ENCODE results near the gene WFDC2. TPM values are rescaled to one million over a fixed set of nuclear protein-coding genes. Genes with fewer than 3 reads are reported as not detected.

WFDC2 gene
- total RNA-seq, 2 experiments from 2014 or later: 1.3 TPM

DNA sequence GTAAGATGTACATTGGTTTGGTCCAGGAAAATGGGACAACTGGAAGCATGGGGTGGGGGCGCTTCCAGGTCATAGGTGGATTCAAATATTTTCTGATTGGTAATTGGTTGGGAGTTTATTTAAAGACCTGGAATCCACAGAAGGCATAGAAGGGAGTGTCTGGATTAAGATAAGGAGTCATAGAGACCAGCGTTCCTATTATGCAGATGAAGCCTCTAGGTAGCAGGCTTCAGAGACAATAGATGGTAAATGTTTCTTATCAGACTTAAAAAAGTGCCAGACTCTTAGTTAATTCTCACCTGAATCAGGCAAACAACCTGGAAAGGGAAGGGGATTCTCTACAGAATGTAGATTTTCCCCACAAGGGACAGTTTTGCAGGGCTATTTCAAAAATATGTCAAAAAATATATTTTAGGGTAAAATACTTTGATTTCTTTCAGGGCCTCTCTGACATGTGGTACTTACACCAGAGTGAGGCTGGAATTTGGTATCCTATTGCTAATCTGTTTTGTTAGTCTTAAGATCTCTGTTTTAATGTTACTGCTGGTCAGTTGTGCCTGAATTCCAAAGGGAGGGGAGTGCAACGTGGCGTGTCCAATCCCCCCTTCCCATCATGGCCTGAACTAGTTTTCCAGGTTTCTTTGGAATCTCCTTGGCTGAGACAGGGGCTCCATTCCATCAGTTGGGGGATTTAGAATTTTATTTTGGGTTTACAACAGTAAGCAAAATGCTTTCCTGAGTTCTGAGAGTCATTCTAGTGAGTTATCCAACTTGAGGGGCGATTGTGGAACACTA is 28.5 kb upstream of the WFDC2 start:
- intact Hi-C loops (cut with micrococcal nuclease): no loop called here

DNA sequence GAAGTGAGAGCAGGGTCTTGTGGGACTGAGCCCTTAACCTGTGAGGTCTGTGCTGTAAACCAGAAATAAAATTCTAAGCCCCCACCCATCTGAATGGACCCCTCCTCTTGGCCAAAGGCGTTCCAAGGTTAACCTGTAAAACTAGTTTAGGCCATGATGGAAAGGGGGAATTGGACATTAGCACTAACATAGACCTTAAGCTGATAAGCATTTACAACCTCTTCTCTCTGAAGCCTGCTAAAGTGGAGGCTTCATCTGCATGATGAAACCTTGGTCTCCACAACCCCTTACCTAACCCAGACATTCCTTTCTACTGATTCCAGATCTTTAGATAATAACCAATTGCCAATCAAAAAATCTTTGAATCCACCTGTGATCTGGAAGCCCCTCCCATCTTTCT is 27.8 kb upstream of the WFDC2 start:
- ChIA-PET CTCF (no interaction called here), POLR2A (no interaction called here)
- Mint-ChIP-seq H3K9me3 (no peaks in the 10 kb centered on the region), H3K27ac (no peak overlapping the region), H3K4me3 (no peak overlapping the region), H3K36me3 (ENCODE audit: low read depth) (no peaks in the 10 kb centered on the region), H3K27me3 (peaks cover 6% of the 10 kb centered on the region), H3K4me1 (ENCODE audit: low read depth) (peaks cover 26% of the 10 kb centered on the region)
- intact Hi-C loops (cut with micrococcal nuclease): no loop called here
- DNase-seq (no peak), ATAC-seq (no peak)
- TF ChIP-seq, protein P1, sequence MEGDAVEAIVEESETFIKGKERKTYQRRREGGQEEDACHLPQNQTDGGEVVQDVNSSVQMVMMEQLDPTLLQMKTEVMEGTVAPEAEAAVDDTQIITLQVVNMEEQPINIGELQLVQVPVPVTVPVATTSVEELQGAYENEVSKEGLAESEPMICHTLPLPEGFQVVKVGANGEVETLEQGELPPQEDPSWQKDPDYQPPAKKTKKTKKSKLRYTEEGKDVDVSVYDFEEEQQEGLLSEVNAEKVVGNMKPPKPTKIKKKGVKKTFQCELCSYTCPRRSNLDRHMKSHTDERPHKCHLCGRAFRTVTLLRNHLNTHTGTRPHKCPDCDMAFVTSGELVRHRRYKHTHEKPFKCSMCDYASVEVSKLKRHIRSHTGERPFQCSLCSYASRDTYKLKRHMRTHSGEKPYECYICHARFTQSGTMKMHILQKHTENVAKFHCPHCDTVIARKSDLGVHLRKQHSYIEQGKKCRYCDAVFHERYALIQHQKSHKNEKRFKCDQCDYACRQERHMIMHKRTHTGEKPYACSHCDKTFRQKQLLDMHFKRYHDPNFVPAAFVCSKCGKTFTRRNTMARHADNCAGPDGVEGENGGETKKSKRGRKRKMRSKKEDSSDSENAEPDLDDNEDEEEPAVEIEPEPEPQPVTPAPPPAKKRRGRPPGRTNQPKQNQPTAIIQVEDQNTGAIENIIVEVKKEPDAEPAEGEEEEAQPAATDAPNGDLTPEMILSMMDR (IDR thresholded peaks at IDR 0.05): no peak

More for the DNA sequence above, 28.5 kb upstream of the WFDC2 start:
- ATAC-seq (no peak), DNase-seq (no peak)
- Mint-ChIP-seq H3K4me3 (no peak overlapping the region), H3K4me1 (ENCODE audit: low read depth) (peaks cover 26% of the 10 kb centered on the region), H3K27ac (no peak overlapping the region), H3K36me3 (ENCODE audit: low read depth) (no peaks in the 10 kb centered on the region), H3K27me3 (peaks cover 6% of the 10 kb centered on the region), H3K9me3 (no peaks in the 10 kb centered on the region)
- ChIA-PET CTCF (interaction anchor here (1.2 to 14.4 kb wide), 2 partner anchors 24 to 71 kb away, joined by 3 to 549 read pairs; partner anchors contain the start of genes SYS1 and TP53TG5), POLR2A (no interaction called here)
- TF ChIP-seq, protein P1 (IDR thresholded peaks at IDR 0.05): no peak

DNA sequence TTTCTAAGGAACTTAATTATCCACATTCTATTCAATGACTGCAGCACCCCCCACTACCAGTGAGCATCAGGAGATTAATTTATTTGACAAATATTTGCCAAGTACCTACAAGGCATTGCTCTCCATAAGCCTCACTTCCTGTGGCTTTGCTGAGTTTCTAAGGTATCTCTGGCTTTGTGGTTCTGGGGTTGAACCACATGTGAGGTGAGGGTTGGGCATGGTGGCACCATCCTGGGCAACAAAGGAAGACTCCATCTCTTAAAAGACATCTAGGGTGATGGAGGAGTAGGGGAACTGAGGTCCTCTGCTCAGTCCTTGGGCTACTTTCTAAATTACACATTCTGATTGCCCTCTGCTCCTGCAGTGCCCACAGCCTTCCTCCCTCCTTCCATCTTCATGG is 25.5 kb upstream of the WFDC2 start:
- CTCF ChIA-PET: interaction anchor here (0.9 to 4.3 kb wide), 6 partner anchors 24 to 125 kb away, joined by 3 to 25 read pairs (median 4); partner anchors contain the start of gene SYS1
- POLR2A ChIA-PET: interaction anchor here (0.6 to 1.1 kb wide), 2 partner anchors 71 to 748 kb away, joined by 3 to 4 read pairs; no protein-coding TSS in a partner anchor
- H3K4me3 Mint-ChIP-seq: no peak overlapping the region
- ATAC-seq: peak; percentile 49
- peaks cover 2% of the 10 kb centered on the region for H3K36me3 Mint-ChIP-seq (ENCODE audit: low read depth)
- DNase-seq: peak; percentile 50
- TF ChIP-seq, protein P1 (IDR thresholded peaks at IDR 0.05): no peak
- H3K27me3 Mint-ChIP-seq: peaks cover 6% of the 10 kb centered on the region
- H3K4me1 Mint-ChIP-seq (ENCODE audit: low read depth): peaks cover 22% of the 10 kb centered on the region
- H3K27ac Mint-ChIP-seq: no peak overlapping the region
- no peaks in the 10 kb centered on the region for H3K9me3 Mint-ChIP-seq
- intact Hi-C loops (cut with micrococcal nuclease): no loop called here

DNA sequence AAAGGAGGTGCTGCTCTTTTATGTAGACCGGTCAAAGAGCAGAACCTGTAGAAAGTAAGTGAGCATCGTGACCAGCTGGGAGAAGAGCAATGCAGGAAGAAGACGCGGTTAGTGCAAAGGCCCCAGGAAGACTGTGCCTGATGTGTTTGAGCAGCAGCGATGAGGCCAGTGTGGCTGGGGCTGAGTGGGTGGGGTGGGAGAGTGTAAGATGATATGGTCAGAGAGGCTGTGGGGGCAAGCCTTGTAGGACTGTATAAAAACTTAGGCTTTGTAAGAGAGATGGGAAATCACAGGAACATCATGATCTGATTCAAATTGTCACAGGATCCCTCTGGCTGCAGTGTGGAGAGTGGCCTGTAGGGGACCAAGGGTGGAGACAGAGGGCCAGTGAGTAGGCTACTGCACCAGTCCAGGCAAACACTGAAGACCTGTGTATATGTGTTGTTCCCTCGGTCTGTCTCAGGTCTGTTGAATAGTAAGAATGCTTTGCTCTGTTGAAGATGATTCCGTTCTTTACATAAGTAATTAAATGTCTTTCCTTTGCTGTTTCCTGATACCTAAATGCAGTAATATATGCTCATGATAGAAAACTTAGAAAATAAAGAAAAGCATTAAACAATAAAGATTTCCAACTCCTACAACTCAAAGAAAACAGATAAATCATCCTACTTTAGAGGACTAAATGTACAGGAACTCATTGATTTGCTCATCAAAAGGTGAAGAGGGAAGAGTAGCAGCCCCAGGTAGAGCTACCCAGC is 23.6 kb upstream of the WFDC2 start:
- no peaks in the 10 kb centered on the region for H3K9me3 Mint-ChIP-seq
- CTCF ChIA-PET: interaction anchor here (0.7 to 4.3 kb wide), 13 partner anchors 9 to 337 kb away, joined by 3 to 25 read pairs (median 3); partner anchors contain the start of gene SYS1
- peaks cover 2% of the 10 kb centered on the region for H3K36me3 Mint-ChIP-seq (ENCODE audit: low read depth)
- no peak overlapping the region for H3K27ac Mint-ChIP-seq
- intact Hi-C loops (cut with micrococcal nuclease): no loop called here
- peak; percentile 54 for DNase-seq
- no peak overlapping the region for H3K4me3 Mint-ChIP-seq
- POLR2A ChIA-PET: interaction anchor here (0.7 to 1.0 kb wide), 2 partner anchors 72 to 82 kb away, joined by 3 to 4 read pairs; no protein-coding TSS in a partner anchor
- ATAC-seq: peak; percentile 79
- TF ChIP-seq, protein P1 (IDR thresholded peaks at IDR 0.05): peak; percentile 58
- peaks cover 6% of the 10 kb centered on the region for H3K27me3 Mint-ChIP-seq
- H3K4me1 Mint-ChIP-seq (ENCODE audit: low read depth): peaks cover 19% of the 10 kb centered on the region

Measured in activated CD8-positive, alpha-beta T cell treated with anti-CD3 and anti-CD28 coated beads for 36 hours (primary cell).